ENCODE measurements around the gene RNU7-1.
A peak's percentile ranks its signal among the peaks of the same experiment; 100 is the strongest.

RNU7-1 gene

DNA sequence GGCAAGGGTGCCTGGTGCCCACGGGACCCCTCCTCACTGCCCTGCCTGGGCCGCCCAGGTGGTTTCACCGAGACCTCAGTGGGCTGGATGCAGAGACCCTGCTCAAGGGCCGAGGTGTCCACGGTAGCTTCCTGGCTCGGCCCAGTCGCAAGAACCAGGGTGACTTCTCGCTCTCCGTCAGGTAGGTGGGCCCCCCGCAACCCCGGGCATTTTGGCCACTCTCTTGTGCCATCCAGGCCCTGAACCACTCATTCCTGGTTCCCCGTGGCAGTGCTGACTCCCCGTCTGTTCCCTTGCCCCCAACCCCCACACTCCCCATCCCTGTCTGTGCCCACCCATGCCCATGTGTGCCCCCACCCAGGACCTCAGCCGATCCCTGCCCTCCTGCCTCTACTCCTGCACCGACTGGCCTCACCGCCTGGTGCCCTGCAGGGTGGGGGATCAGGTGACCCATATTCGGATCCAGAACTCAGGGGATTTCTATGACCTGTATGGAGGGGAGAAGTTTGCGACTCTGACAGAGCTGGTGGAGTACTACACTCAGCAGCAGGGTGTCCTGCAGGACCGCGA, 8.0 kb downstream of the RNU7-1 start:
- no peak overlapping the region for H3K4me3 ChIP-seq (ENCODE audit: low read depth, low read length)
- DNase-seq (ENCODE audit: low read depth) = no peak
- TF ChIP-seq CTCF (conservative IDR thresholded peaks at IDR 0.05; ENCODE audit: low read depth, low read length) = no peak

GRCh38 chr12:6952121-6952862, 8.7 kb downstream of the RNU7-1 start:
- DNase-seq (ENCODE audit: low read depth) = no peak
- TF ChIP-seq CTCF (conservative IDR thresholded peaks at IDR 0.05; ENCODE audit: low read depth, low read length) = no peak
- H3K4me3 ChIP-seq (ENCODE audit: low read depth, low read length) = no peak overlapping the region

- no peak overlapping the region for H3K4me3 ChIP-seq (ENCODE audit: low read depth, low read length)
- no peak for TF ChIP-seq CTCF (conservative IDR thresholded peaks at IDR 0.05; ENCODE audit: low read depth, low read length)
- no peak for DNase-seq (ENCODE audit: low read depth)
Observed at GRCh38 chr12:6952863-6953441, 9.3 kb downstream of the RNU7-1 start.

- TF ChIP-seq CTCF (conservative IDR thresholded peaks at IDR 0.05; ENCODE audit: low read depth, low read length) = no peak
- DNase-seq (ENCODE audit: low read depth) = peak; percentile 65
- H3K4me3 ChIP-seq (ENCODE audit: low read depth, low read length) = no peak overlapping the region
Observed at GRCh38 chr12:6953442-6954315, 10.1 kb downstream of the RNU7-1 start.

GRCh38 chr12:6954316-6955107, 10.9 kb downstream of the RNU7-1 start:
- no peak for TF ChIP-seq CTCF (conservative IDR thresholded peaks at IDR 0.05; ENCODE audit: low read depth, low read length)
- H3K4me3 ChIP-seq (ENCODE audit: low read depth, low read length) = no peak overlapping the region
- no peak for DNase-seq (ENCODE audit: low read depth)

All from choroid plexus epithelial cell (primary cell).